ENCODE measurements around the gene PTPRT. TPM values are rescaled to one million over a fixed set of nuclear protein-coding genes. Genes with fewer than 3 reads are reported as not detected.
"Not testable (repeated sequence)": the region's sequence is repeated elsewhere in the genome, so short reads cannot be mapped to it uniquely, and the experiment has no call there.

Gene PTPRT
- total RNA-seq, 1 donor from 2014 or later: not detected

GRCh38 chr20:43187476-43188233 is 2.1 kb downstream of the PTPRT start:
- peak; percentile 33 for DNase-seq (ENCODE audit: extremely low read depth, low read depth, low spot score)

GRCh38 chr20:43186312-43186711 is 3.4 kb downstream of the PTPRT start:
- DNase-seq (ENCODE audit: extremely low read depth, low read depth, low spot score): no peak

- no peak for DNase-seq (ENCODE audit: extremely low read depth, low read depth, low spot score)
Observed at GRCh38 chr20:43185901-43186300, 3.8 kb downstream of the PTPRT start.

- DNase-seq (ENCODE audit: extremely low read depth, low read depth, low spot score): no peak
Observed at GRCh38 chr20:43183536-43184070, 6.1 kb downstream of the PTPRT start.

- DNase-seq (ENCODE audit: extremely low read depth, low read depth, low spot score): no peak
Observed at GRCh38 chr20:43178080-43178479, 11.6 kb downstream of the PTPRT start.

GRCh38 chr20:43176726-43177125 is 13.0 kb downstream of the PTPRT start:
- no peak for DNase-seq (ENCODE audit: extremely low read depth, low read depth, low spot score)

- DNase-seq (ENCODE audit: extremely low read depth, low read depth, low spot score): no peak
Observed at GRCh38 chr20:43171930-43172329, 17.8 kb downstream of the PTPRT start.

GRCh38 chr20:43170771-43171170 is 18.9 kb downstream of the PTPRT start:
- DNase-seq (ENCODE audit: extremely low read depth, low read depth, low spot score): no peak

- DNase-seq (ENCODE audit: extremely low read depth, low read depth, low spot score): no peak
Observed at GRCh38 chr20:43167615-43168014, 22.1 kb downstream of the PTPRT start.

- no peak for DNase-seq (ENCODE audit: extremely low read depth, low read depth, low spot score)
Observed at GRCh38 chr20:43167021-43167420, 22.7 kb downstream of the PTPRT start.

GRCh38 chr20:43165611-43166010 is 24.1 kb downstream of the PTPRT start:
- no peak for DNase-seq (ENCODE audit: extremely low read depth, low read depth, low spot score)

- DNase-seq (ENCODE audit: extremely low read depth, low read depth, low spot score): not testable (repeated sequence)
Observed at GRCh38 chr20:43164736-43165135, 25.0 kb downstream of the PTPRT start.

GRCh38 chr20:43161716-43162115 is 28.0 kb downstream of the PTPRT start:
- no peak for DNase-seq (ENCODE audit: extremely low read depth, low read depth, low spot score)

GRCh38 chr20:43160941-43161340 is 28.8 kb downstream of the PTPRT start:
- no peak for DNase-seq (ENCODE audit: extremely low read depth, low read depth, low spot score)

GRCh38 chr20:43159994-43160393 is 29.7 kb downstream of the PTPRT start:
- no peak for DNase-seq (ENCODE audit: extremely low read depth, low read depth, low spot score)

- no peak for DNase-seq (ENCODE audit: extremely low read depth, low read depth, low spot score)
Observed at GRCh38 chr20:43155366-43156100, 34.2 kb downstream of the PTPRT start.

GRCh38 chr20:43151901-43152300 is 37.8 kb downstream of the PTPRT start:
- DNase-seq (ENCODE audit: extremely low read depth, low read depth, low spot score): no peak

GRCh38 chr20:43151256-43151655 is 38.5 kb downstream of the PTPRT start:
- DNase-seq (ENCODE audit: extremely low read depth, low read depth, low spot score): no peak

GRCh38 chr20:43140726-43141125 is 49.0 kb downstream of the PTPRT start:
- no peak for DNase-seq (ENCODE audit: extremely low read depth, low read depth, low spot score)

GRCh38 chr20:43138061-43138770 is 51.5 kb downstream of the PTPRT start:
- no peak for DNase-seq (ENCODE audit: extremely low read depth, low read depth, low spot score)

- no peak for DNase-seq (ENCODE audit: extremely low read depth, low read depth, low spot score)
Observed at GRCh38 chr20:43137160-43137559, 52.5 kb downstream of the PTPRT start.

All from glomerular endothelial cell (primary cell).